Ureter (tissue), 1 donor: Measurements from ENCODE around the gene FZD8. TPM values are rescaled to one million over a fixed set of nuclear protein-coding genes. Genes with fewer than 3 reads are reported as not detected.

ENCODE experiments used
- DNase-seq: peaks from one replicate; pipeline ENCODE4 v3.0.0-alpha.2; 2020; ENCODE audit warnings: low spot score
- total RNA-seq: library from RNA; stranded (reverse); gene quantifications from one replicate; pipeline ENCODE4 v1.2.4, GENCODE V29; 2023
- donor health status: DM: yes; HTN: yes; CAD: no.

FZD8 gene
- total RNA-seq, 1 donor from 2014 or later: 2.6 TPM

DNA sequence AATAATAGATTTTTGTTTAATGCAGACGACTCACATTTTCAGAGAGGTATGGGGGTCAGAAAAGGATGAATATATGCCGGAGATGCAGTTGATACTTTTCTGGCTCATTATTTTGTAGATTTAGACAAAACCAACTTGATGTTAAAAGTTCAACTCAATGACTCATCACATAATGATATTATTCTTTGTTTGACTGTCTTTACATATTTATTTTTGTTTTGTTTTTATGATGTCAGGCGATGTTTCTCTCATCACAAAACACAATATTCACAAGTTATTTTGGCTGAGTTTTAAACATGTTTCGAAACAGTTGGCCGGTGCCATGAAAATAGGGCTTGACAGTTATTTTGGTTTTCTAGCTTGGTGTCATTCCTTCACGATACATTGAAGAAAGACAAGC lies 35.7 kb downstream of the FZD8 start:
- DNase-seq: no peak

DNA sequence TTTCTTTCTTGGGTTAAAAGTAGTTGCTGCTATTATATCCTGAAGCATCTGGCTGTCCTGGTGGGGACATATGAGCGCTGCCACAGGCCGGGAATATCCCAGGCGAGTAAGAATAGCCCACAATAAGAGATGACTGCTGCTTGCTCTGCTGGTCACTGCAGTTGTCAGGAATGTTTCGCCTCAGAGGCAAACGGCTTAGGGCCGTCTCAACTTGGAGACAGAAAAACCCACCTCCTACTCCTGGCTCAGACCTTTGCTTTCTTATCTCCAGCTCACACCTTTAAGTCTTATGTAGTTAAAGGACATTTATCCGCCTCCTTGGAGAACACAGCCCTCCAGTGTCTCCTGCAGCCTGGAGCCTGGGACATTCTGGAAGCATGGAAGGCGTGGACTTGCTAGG lies 36.9 kb downstream of the FZD8 start, which contains the start of gene GJD4:
GJD4 (plus strand) TSS at position 151 of the 400 bp plus-strand sequence; CDS start at position 378, 227 bp downstream.
- DNase-seq: no peak

DNA sequence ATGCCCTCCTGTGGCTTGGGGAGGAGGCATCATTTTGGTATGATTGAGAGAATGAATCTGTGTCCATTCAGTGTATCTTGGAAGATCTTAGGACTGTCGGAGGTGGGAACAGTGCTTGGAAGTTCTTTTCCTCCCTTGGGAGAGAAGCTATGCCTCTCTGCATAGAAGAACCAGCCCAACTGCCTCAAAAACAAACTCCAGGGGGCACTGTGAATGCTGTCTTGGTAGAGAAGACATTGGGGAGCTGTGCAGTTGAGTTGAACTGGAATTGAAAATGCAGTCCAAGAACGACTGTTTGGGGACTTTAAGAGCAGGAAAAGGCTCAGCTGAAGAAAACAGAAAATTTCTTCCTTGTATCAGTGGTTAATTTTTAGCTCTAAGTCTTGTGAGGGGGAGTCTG lies 41.9 kb downstream of the FZD8 start:
- DNase-seq: no peak

DNA sequence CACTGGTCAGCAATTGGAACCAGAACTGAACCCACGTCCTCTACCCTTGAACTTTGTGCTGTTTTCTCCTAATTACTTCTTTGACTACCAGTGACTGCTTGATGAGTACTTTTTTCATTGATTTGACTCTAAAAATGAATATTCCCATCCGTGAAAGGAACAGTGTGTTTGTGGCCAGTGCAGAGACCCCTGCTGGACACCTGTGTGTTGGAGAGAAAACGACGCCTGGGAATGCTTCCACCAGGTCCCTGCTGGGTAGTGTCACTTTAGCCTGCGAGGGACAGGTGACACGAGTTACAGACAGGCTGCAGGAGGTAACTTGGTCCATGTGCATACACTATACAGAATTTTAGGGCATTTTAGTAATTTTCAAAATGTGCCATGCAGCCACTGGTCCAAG lies 43.7 kb downstream of the FZD8 start:
- no peak for DNase-seq

DNA sequence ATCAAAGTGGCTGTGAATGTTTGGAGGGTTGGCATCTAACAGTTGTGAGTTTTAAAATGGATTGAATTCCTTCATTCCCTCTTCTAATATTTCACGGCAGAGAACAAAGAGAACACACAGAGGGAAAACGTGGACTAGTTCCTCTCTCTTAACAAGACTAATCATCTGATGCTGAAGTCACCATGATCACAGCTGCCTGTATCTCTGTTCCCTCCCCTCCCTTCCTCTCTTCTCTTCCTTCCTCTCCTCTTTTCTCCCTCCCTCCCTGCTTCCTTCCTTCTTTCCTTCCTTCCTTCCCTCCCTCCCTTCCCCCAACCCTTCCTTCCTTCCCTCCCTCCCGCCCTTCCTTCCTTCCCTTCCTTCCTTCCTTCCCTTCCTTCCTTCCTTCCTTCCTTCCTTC lies 47.0 kb downstream of the FZD8 start:
- DNase-seq: no peak

DNA sequence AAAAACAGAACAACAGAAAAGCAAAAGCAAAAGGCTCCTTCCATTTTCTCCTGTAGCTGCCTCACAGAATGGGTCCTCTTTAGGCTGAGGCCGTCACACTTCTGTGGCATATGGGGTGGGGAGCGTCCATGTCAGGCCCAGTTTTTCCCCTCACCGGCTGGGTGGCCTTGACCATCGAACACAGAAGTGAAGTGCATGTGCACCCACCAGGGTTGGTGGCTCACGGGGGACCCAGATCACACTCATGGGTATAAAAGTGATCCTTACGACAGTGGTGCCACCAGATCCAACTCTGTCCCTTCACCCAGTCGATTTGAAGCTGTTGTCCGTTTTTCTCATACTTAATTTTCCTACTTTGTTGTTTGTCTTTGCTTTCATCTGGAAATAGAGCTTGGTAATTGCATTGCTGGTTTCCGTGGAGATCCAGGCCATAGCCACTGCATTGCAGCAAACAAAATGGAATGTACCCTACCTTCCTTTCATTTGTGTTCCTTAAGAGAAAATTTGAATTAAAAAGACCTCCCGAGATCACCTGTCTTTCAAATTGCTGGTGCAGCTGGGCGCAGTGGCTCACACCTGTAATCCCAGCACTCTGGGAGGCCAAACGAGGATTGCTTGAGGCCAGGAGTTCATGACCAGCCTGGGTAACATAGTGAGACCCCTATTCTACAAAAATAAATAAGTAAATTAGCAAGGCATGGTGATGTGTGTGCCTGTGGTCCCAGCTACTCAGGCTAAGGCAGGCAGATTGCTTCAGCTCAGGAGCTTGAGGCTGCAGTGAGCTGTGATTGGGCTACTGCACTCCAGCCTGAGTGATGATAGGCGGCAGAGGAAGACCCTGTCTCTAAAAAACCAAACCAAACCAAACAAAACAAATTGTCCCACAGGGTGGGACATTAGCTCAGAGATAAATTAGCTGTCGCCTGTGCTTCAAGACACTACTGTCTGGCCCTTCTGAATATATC lies 47.7 kb downstream of the FZD8 start:
- DNase-seq: no peak

DNA sequence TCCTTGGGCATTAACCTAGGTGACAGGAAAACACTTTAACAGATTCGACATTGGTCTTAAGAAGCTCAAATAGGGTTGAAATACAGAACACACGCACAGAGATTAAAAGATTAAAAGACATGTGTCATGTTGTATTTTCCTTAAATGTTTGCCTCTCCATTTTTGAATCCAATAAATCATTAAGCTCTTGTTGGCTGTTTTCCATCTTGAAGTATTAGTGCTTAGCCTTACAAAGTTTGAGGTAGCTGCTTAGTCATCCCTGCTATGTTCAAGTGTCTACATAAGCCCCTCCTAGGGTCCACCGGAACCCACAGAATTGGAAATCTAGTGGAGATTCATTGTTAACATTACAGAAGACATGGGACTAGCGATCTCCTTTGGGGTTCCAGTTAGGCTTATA lies 49.7 kb downstream of the FZD8 start:
- DNase-seq: no peak

DNA sequence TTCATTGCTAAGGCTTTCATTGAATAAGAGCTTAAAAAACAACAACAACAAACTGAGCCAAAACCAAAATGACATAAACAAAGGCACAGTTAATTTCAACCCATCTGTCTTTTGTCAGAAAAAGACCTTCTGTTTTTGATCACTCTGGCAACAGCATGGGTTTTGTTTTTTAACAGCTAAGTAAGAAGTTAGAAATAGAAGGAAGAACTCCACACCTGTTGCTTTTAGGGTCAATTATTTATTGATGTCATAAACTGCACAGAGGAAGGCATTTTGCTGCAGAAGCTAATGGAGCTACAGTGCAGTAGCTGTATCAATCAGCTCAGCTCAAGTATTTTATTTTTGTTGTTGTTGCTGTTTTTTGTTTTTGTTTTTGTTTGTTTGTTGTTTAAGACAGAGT lies 53.3 kb downstream of the FZD8 start:
- DNase-seq: no peak

Other genes with a start within 250 kb of the FZD8 start
- gene GJD4, start 37.0 kb downstream of the FZD8 start, total RNA-seq: not detected